HG02884 (cell line): ENCODE data around the gene ZNHIT6.

Source experiments
- ATAC-seq: cut with Tn5 transposase; IDR thresholded peaks from one replicate; pipeline ENCODE4 v1.9.1; 2021; ENCODE audit warnings: mild to moderate bottlenecking, moderate library complexity; ENCODE audit not compliant: unreplicated experiment

Gene ZNHIT6

DNA sequence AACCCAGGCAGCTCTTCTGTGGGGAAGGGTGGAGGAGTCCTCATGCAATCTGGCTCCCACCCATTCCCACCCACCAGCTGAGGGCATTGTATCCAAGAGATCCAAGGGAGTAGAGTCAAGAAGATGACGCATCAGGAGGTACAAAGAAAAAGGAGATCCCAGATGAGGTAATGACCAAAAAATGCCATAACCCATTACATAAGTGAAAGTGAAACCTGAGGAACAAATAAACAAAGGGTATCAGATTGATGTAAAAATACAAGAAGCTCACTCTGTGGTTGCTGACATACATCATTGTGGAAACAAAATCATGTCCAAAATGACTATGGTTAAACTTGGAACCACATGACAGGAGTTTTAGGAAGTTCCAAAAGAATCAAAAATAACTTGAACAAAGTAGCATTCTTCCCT, 85.2 kb downstream of the ZNHIT6 start:
- ATAC-seq, result no peak

DNA sequence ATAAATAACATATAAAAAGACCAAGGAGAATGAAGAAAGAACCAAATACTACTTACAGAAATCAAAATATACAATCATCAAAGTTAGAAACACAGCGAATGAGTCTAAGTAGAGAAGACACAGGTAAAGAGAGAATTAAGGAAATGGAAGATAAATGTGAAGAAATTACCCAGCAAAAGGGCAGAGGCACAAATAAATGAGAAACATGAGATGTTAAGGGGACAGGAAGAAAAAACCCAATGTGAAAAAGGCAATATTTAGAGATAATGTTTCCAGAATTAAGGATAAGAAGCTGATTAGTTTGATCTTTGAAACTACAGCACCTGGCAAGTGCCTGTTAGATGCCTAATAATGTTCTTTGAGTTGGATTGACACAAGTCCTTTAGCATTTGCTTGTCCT, 86.8 kb downstream of the ZNHIT6 start:
- no peak for ATAC-seq

DNA sequence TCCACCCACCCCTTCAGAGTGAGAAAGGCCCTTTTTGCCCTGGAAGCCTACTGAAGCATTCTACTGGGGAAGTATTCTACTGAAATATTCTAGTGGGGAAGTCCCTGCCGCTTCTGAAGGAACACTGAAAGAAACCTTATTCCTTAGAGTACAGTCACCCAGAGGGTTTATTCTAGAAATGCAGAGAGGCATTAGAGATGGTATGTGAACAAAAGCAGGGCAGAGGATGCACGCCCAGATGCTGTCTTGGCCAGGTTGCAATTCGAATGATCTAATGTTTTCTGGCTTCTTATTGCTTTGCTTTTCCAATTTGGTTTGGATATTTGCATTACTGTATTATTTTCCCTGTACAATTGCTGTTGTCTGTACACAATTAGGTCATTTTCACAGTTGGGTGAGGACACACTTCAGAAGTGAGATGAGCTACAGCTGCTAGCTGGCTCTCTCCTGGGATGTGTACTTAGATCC, 90.6 kb downstream of the ZNHIT6 start:
- peak; percentile 80 for ATAC-seq

DNA sequence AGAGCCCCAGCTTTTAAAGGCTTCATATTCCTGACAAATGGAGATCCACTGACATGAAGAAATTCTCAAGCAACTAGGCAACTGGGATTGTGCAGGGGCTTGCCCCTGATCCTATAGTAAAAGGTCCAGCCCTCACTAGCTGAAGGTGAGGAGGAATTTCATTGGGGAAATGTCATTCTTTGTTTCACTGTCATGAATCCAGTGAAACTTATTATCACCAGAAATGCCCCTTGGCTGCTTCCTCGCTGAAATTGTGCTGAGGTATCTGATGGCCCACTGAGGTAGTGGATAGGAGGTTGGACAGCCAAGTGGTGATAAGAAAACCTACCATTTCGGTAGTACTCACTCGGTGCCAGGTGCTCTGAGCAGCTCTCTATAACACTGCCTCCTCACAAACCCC, 91.5 kb downstream of the ZNHIT6 start:
- no peak for ATAC-seq

DNA sequence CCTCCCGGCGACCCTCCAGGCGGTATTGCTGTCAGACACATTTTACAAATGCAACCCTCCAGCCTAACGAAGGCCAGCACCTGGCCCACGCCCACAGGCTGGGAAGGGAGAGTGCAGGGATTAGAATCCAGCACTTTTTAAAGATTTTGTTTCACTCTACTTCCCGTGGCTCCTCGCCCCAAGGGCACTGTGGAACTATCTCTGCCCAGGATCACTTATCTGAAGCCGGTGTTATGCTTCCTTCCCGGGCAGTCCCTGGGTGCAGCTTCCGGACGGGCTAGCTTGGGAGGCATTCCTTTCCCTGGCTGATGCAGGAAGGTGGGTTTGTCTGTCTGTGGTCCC, 91.9 kb downstream of the ZNHIT6 start:
- no peak for ATAC-seq

DNA sequence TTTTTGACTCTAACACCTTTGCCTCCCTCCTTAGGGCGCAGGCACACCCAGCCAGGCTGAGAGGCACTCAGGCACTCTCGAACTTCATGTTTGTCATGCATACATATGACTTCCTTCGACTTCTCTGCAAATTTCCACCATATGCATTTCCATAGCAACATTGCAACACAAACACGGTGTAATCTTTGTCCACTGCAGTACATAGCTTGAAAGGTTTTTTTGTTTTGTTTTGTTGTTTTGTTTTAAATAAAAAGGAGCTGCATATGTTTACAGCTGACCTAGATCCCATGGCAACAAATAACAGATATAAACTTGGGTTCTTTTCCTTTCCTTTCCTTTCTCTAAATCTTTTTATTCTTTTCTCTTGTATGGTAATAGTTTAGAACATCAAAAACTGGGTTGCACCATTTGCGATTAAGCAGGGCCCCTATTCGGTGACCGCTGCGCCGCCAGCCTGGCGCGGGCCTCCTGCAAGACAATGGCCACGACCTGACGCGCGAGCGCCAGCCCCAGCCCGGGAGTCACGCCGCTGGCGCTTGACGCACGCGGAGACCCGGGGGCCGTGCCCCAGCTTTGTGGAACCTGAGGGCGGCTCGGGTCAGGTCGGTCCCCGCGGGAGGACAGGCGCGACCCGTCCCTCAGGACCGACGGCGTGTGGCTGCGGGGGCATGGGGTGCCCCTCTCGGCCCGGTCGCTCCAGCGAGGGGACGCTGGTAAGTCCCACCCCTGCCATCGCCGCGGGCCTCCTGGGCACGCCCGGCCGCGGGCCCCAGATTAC, 92.5 kb downstream of the ZNHIT6 start:
- ATAC-seq, result no peak

DNA sequence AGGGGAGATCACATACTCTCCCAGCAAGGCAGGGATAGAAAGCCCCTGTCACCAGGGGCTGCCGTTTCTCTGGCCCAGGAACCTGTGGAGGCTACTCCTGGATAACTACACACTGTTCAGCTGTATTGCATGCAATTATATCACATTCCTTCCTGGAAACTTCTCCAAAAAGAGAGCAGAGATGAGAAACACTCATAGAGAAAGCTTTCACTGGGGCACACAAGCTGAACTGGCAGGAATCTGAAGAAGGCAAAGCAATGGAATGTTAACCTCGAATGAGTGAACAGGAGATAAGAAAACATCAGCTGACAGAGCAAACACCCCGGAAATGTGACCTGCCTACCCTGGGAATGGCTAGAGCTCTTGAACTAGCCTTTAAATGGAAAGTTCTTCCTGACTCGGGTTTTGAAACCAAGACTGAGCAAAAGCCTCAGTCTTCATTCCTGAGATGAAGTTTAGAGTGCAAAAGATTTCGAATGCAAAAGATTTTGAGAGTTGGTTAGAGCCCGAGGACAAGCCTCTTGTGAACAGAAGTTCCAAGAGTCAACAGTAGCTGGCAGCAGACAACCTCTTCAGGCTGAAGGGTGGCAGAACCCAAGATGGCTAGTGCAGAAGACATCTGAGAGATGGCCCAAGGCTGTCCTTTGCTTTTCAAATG, 95.4 kb downstream of the ZNHIT6 start:
- ATAC-seq, result no peak

DNA sequence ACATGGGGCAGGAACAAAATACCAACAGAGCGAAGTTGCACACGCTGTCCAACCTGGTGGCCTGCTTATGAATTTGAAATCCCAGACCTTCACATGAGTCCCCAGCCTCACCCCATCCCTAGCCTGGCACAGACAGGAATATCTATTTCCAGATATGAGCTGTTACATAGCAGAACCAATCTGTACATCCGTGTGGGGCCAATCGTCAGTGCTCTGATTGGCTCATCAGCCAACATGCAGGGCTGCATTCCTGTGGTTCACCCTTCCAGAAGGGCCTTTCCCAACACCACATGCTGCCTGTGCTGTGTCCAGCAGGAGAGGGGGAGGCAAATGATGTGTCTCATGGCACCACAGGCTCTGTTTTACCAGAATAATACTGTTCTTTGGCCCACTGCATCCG, 96.4 kb downstream of the ZNHIT6 start:
- ATAC-seq, result no peak

DNA sequence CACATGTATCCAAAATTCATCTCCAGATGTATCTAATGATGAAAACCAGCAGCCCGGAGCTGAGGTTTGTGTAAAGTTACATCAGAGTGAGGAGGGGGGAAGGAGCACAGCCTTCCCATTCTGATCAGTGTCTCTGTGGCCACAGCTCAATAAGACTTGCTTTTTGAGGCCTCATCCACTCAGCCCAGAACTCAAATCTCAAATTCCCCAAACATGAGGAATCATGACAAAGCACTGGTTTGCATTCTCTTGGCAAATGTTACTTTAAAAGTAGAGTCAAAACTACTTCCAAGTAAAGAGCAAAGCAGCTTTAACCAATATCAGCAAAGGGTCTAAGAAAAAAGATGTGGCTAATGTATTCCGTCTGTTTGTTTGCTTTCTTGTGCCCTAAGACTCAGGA, 96.8 kb downstream of the ZNHIT6 start:
- no peak for ATAC-seq

DNA sequence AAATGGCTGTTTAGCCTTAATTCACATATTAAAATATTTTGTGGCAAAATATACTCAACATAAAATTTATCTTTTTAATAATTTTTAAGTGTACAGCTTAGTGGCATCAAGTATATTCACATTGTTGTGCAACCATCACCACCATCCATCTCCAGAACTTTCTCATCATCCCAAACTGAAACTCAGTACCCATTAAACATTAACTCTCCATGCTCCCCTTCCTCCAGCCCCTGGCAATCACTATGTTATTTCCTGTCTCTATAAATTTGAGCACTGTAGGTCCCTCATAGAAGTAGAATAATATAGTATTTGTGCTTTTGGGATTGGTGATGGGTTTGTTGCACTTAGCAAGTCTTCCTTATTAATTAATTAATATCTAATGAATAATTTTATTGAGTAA, 98.3 kb downstream of the ZNHIT6 start:
- ATAC-seq, result no peak

DNA sequence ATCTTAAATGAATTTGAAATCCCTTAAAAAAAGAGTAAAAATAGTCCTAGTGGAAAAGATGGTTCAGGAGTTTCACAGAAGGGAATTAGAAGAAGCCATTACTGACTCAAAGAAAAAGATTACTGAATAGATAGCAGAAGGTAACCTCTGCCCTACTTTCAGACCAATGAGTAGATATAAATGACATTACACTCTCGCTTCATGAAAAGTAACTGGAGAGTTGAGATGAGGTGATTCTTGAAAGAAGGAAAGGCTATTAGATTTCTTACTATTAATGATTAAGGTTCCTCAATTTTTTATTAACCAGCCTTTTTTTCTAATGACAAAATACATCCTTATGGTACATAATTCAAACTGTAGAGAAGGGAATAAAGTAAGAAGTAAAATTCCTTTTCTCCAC, 99.4 kb downstream of the ZNHIT6 start:
- no peak for ATAC-seq

DNA sequence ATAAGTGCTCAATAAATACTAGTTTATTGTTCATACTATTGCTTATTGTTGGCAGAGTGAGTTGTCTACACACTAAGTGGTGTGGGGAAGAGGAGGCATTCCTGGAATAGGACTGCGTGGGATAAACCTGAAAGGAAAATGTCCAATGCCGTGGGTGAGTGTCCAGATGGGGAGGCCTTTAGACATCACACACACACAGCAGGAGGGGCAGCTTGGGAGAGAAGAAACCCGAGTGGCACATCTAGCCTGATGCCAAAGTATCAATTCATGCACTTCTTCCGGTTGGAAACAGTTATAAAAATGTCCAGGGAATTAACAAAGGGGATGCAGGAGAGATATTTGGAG, 100.3 kb downstream of the ZNHIT6 start:
- ATAC-seq, result no peak

DNA sequence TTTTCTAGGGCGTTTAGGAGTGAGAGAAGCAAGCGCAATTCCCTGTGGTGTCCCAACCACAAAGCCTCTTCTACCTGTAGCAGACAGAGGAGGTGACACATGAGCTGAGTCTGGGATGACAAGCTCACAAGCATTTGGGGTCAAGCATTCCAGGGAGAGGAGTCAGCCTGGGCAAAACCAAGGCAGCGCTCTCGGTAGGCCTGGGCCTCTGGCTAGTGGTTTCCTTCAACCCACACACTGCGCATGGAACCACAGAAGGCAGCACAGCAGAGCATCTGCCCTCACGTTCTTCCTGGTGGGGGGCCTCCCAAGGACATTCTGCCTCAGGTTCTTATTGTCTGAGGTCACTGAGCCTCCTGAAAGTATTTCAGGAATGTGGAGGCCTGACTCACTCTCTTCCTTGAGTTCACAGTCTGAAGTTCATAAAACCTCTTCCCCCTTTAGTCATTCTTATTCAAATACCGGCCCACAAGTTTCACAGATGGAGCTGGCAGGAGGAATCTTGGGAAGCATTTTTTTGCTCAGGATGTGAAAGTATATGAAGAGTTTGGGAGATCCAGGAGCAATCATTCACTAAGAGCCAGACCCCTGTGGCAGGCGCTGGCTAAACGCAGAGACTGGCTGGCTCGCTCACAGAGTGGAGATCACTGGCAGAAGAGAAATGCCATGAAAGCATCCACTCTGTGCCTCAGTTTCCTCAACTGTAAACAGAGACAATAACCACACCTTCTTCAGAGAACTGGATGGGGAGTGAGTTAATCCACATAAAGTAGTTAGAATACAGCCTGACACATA, 100.9 kb downstream of the ZNHIT6 start:
- ATAC-seq, result no peak

DNA sequence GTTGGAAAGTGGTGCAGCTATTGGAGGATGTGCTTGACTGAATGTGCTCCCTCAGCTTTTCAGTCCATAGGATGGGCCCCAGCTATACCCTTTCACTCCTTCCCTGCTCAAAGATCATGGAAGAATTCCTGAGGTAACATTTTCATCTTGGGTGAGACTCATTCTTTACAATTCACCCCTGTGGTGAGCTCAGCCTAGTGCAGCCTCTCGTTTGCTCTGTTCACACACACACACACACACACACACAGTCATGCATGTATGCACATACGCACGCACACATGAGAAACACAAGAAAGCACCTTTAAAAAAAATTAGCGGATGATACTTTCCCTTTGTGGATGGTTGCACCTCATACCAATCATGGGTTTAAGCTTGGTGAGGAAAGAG, 101.8 kb downstream of the ZNHIT6 start:
- ATAC-seq, result no peak

DNA sequence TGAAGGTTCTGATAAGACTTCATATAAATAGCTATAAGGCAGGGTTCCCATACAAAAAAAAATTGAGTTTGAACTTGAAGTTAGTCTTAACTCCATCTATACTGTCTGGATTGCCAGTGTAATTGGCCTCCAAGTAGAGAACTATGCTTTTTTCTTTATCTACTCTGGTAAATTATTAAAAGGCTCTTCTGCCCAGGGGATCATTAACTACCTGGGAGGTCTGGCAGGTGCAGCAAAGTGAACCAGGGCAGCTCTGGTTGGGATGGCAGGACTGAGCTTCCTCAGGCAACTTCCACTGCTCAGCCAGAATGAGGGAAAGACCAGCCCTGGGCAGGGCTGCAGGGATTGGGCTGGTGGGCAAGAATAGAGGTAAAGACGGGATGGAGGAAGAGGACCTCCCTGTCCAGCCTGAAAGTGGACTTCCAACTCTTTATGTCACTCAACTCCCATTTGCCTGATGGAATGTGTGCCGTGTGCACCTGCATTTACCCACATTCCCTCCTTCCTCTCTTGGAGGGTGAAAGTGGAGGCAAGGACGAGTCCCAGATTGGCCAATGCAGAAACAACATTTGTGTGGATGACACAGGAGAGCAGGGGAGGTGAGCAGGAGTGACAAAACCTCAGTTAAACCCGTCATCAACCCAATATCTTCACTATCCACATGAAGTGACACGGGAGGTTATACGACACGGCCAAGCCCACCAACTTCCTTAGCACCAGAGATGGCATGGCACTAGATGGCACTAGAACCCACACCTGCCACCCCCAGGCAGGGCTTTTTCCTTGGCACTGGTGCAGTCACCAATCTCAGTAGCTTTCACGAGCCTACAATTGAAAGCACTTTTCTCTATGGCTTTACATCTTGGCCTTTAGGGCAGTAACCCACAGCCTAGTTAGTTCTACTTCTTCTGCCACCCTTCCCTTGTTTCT, 102.5 kb downstream of the ZNHIT6 start:
- ATAC-seq, result no peak

DNA sequence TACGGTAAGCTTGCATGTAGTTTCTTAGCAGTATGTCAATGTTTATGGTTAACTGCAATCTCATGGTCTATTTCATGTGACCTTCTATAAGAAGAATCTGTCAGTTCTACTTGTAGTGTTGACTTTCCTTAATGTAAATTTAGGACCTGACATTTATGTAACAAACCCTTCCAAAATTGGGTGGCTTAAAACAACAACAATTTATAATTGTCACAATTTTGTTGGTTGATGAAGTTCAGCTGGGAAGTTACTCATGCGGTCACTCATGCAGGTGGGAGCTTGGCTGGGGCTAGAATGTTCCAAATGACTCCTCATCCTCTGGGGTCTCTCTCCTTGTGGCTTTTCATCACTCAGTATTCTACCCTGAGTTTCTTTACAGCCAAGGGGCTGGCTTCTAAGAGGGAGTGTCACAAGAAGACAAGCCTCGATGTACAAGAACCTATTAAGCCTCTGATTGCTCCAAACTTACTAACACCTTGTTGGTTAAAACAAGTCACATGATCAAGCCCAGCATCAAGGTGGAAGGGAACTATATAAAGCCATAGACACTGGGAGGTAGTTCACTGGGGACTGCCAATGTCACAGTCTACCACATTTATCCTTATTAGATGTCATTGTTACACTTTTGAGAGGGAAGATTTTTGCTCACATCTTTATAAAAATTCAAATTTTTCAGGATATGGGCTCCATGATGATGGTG, 103.8 kb downstream of the ZNHIT6 start:
- ATAC-seq, result no peak

DNA sequence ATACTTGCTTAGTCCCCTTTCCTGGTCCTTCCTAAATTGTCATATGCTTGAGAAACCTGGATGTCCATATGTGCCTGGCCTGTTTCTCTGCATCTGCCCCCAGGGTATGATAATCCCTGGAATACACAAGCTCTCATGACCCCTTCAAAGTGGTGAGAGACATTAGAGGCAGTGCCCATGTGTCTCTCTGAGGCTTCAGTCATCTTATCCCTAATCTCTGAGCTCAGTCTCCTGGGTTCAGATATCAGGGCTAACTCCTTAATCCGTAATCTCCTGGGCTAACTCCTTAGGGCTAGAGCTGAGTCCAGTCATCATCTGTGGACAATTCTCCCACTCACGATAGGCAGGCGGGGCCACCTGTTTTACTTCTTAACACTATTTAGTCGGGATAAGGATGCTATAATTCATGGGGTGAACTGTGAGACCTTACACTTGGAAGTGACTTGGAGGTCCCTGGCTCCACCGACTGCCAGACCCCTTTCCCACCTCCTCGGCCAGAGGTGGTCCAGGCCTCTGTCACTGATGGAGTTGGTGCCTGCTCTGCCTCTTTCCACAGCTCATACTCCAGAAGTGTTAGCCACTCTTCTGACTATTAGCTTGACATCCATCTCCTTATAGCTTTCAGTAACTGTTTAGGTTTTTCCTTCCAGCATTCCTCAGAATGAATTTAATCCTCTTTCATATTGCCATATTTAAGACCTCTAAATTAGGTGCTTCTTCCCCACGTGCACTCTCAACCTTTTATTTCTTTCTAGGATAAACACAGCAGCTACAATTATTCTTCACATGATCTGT, 105.0 kb downstream of the ZNHIT6 start:
- no peak for ATAC-seq

DNA sequence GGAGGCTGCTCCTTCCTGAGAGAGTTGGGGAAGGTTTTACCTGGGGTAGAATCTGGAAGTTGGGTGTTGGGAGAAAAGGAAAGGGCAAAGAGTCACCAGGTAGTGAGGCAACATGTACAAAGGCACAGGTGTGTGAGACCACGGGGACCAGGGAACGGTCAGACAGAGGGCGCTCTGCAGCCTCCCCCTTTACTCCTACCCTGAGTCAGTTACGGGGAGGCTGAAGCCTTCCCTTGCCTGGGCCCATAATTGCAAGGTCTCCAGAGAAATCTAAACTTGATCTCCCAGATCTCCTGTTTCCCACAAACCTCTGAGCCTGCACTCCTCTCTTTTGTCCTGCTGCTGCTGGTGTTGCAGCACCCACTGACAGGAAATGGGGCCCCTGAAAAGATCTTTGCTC, 105.7 kb downstream of the ZNHIT6 start:
- no peak for ATAC-seq

DNA sequence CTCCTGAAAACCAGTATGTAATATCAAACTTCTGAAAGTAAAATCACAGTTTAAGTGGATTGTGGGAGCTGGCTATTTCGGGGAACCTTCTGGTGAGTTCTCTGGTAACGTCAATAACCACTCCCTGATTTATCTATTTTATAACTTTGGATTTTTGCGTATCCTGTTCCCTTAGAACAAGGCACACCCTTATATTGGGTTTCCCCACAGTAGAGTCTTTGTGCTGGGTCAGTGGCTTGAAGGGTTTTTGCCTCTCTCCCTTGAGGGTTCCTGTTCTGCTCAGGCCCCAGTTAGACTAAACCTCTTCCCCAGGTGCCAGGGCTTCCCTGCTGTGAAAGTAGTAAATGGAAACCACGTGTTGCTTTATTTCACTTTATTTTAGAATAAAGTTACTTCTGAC, 106.3 kb downstream of the ZNHIT6 start:
- ATAC-seq, result no peak

DNA sequence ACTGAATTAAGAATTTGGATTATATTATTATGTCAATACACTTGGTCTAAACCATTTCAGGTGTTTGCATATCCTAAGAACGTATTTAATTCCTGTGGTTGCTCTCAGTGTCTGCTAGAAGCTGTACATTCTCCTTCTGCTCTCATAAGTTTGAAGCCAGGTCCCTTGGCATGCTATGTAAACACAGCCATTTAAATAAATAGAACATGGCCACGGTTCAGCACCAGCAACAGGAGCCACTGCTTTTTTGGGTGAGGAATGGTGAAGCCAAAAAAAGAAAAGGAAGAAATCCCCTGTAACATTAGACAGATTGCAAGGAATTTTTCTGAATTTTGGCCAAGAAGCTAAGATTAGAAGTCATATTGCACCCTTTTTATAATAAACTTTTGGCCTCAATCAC, 108.6 kb downstream of the ZNHIT6 start:
- ATAC-seq, result no peak
